Spinal cord (tissue), 10 donors: ENCODE data around the gene LAMA4. TPM values are rescaled to one million over a fixed set of nuclear protein-coding genes. Genes with fewer than 3 reads are reported as not detected.

ENCODE experiments used
- DNase-seq, 6 donors: peaks; one replicate each; pipeline versions ENCODE4 v3.0.0 to v3.0.0-alpha.2; 2013 to 2015; ENCODE audit warnings: low spot score in 6 of 6, low read depth in 4 of 6
- H3K27ac ChIP-seq: one replicate; pipeline ENCODE4 v1.5.1; 2013; ENCODE audit warnings: low read depth, low read length, control low read depth
- H3K27me3 ChIP-seq: one replicate; pipeline ENCODE4 v1.6.1; 2013; ENCODE audit warnings: low read length; ENCODE audit not compliant: control insufficient read depth, insufficient read depth
- H3K36me3 ChIP-seq: one replicate; pipeline ENCODE4 v1.6.1; 2013; ENCODE audit warnings: low read length; ENCODE audit not compliant: control insufficient read depth, insufficient read depth
- H3K4me1 ChIP-seq: one replicate; pipeline ENCODE4 v1.6.1; 2013; ENCODE audit warnings: low read length; ENCODE audit not compliant: control insufficient read depth, insufficient read depth
- H3K4me3 ChIP-seq: one replicate; pipeline ENCODE4 v1.5.1; 2013; ENCODE audit warnings: low read depth, low read length, control low read depth
- H3K9me3 ChIP-seq: one replicate; pipeline ENCODE4 v1.6.1; 2013; ENCODE audit warnings: low read length; ENCODE audit not compliant: control insufficient read depth, insufficient read depth
- WGBS: methylation state at CpG from one replicate; pipeline ENCODE4 v1.1.5; 2013; ENCODE audit warnings: missing lambda C conversion rate; ENCODE audit not compliant: insufficient coverage; 5-methylcytosine and 5-hydroxymethylcytosine counted together
- polyA plus RNA-seq, 2 donors: library from polyadenylated mRNA; unstranded; fragments of 120-200 nt; gene quantifications; one replicate each; pipeline ENCODE4 v1.2.1, GENCODE V29; 2013; ENCODE audit not compliant: insufficient read length in 2 of 2
- total RNA-seq, 2 donors: library from RNA; depleted of rRNA in 1 of 2; stranded (reverse); fragments of 120-200 nt in 1 of 2; fragments of >200 nt in 1 of 2; gene quantifications; one replicate each; pipeline versions ENCODE4 v1.2.3 to v1.2.4, GENCODE V29; 2013 to 2014
- donor health status: healthy.

The LAMA4 gene
- total and polyA plus RNA-seq, 4 donors = 60.5 to 317 (median 115) TPM

- H3K4me1 ChIP-seq = peaks cover 4% of the 10 kb centered on the region
- no peaks in the 10 kb centered on the region for H3K27me3 ChIP-seq
- no peaks in the 10 kb centered on the region for H3K9me3 ChIP-seq
- H3K4me3 ChIP-seq = no peak overlapping the region
- DNase-seq = peak in 1 of 6 donors; percentile 77
- no peak overlapping the region for H3K27ac ChIP-seq
- no peaks in the 10 kb centered on the region for H3K36me3 ChIP-seq
- no CpG with 5 or more reads among the region's 1 CpG for WGBS
Measured at GRCh38 chr6:112196306-112196705, 58.1 kb downstream of the LAMA4 start.

- WGBS = 100% methylated on average over 1 of the region's 3 CpGs
- no peak overlapping the region for H3K4me3 ChIP-seq
- H3K27ac ChIP-seq = peak overlapping the region; percentile 45
- H3K27me3 ChIP-seq = no peaks in the 10 kb centered on the region
- H3K4me1 ChIP-seq = peaks cover 4% of the 10 kb centered on the region
- H3K36me3 ChIP-seq = peaks cover 4% of the 10 kb centered on the region
- H3K9me3 ChIP-seq = no peaks in the 10 kb centered on the region
- no peak for DNase-seq
Measured at GRCh38 chr6:112195166-112195565, 59.2 kb downstream of the LAMA4 start.

GRCh38 chr6:112194511-112194910 lies 59.9 kb downstream of the LAMA4 start:
- Histone ChIP-seq H3K9me3 (no peaks in the 10 kb centered on the region), H3K4me1 (peaks cover 4% of the 10 kb centered on the region), H3K27me3 (no peaks in the 10 kb centered on the region), H3K27ac (no peak overlapping the region), H3K36me3 (peaks cover 4% of the 10 kb centered on the region), H3K4me3 (no peak overlapping the region)
- no peak for DNase-seq
- no CpG with 5 or more reads among the region's 1 CpG for WGBS

- Histone ChIP-seq H3K27ac (peak overlapping the region; percentile 59), H3K9me3 (no peaks in the 10 kb centered on the region), H3K27me3 (no peaks in the 10 kb centered on the region), H3K36me3 (peaks cover 4% of the 10 kb centered on the region), H3K4me3 (no peak overlapping the region), H3K4me1 (peaks cover 4% of the 10 kb centered on the region)
- DNase-seq = peak in 1 of 6 donors; percentile 22
- no CpG with 5 or more reads among the region's 1 CpG for WGBS
Measured at GRCh38 chr6:112193535-112194051, 60.8 kb downstream of the LAMA4 start.

GRCh38 chr6:112193117-112193516 lies 61.2 kb downstream of the LAMA4 start:
- Histone ChIP-seq H3K4me1 (peaks cover 4% of the 10 kb centered on the region), H3K27ac (peak overlapping the region; percentile 59), H3K4me3 (no peak overlapping the region), H3K36me3 (peaks cover 4% of the 10 kb centered on the region), H3K9me3 (no peaks in the 10 kb centered on the region), H3K27me3 (no peaks in the 10 kb centered on the region)
- DNase-seq = peak in 1 of 6 donors; percentile 33

GRCh38 chr6:112191509-112192020 lies 62.8 kb downstream of the LAMA4 start:
- Histone ChIP-seq H3K27me3 (no peaks in the 10 kb centered on the region), H3K9me3 (no peaks in the 10 kb centered on the region), H3K27ac (no peak overlapping the region), H3K4me3 (no peak overlapping the region), H3K36me3 (peaks cover 4% of the 10 kb centered on the region), H3K4me1 (peaks cover 4% of the 10 kb centered on the region)
- DNase-seq = peak in 1 of 6 donors; percentile 66
- WGBS = 87% methylated on average over 3 of the region's 7 CpGs

- Histone ChIP-seq H3K27me3 (no peaks in the 10 kb centered on the region), H3K36me3 (peaks cover 4% of the 10 kb centered on the region), H3K4me3 (no peak overlapping the region), H3K9me3 (no peaks in the 10 kb centered on the region), H3K4me1 (peaks cover 4% of the 10 kb centered on the region), H3K27ac (no peak overlapping the region)
- WGBS = no CpG with 5 or more reads among the region's 1 CpG
- no peak for DNase-seq
Measured at GRCh38 chr6:112190164-112190563, 64.2 kb downstream of the LAMA4 start.

GRCh38 chr6:112189494-112189893 lies 64.9 kb downstream of the LAMA4 start:
- Histone ChIP-seq H3K27ac (peak overlapping the region; percentile 36), H3K4me3 (no peak overlapping the region), H3K36me3 (peaks cover 4% of the 10 kb centered on the region), H3K9me3 (no peaks in the 10 kb centered on the region), H3K27me3 (no peaks in the 10 kb centered on the region), H3K4me1 (peaks cover 4% of the 10 kb centered on the region)
- DNase-seq = no peak
- 83% methylated on average over 2 of the region's 5 CpGs for WGBS

- Histone ChIP-seq H3K4me3 (no peak overlapping the region), H3K4me1 (peaks cover 4% of the 10 kb centered on the region), H3K27me3 (no peaks in the 10 kb centered on the region), H3K27ac (peak overlapping the region; percentile 36), H3K9me3 (no peaks in the 10 kb centered on the region), H3K36me3 (peaks cover 4% of the 10 kb centered on the region)
- WGBS = no CpG with 5 or more reads among the region's 3 CpGs
- peak in 1 of 6 donors; percentile 48 for DNase-seq
Measured at GRCh38 chr6:112188906-112189305, 65.5 kb downstream of the LAMA4 start.

- no peak for DNase-seq
- Histone ChIP-seq H3K27ac (no peak overlapping the region), H3K4me3 (no peak overlapping the region), H3K4me1 (peaks cover 4% of the 10 kb centered on the region), H3K9me3 (no peaks in the 10 kb centered on the region), H3K27me3 (no peaks in the 10 kb centered on the region), H3K36me3 (peaks cover 4% of the 10 kb centered on the region)
- WGBS = 74% methylated on average over 6 of the region's 6 CpGs
Measured at GRCh38 chr6:112187736-112188135, 66.6 kb downstream of the LAMA4 start.
